ENCODE measurements around the gene NECAB2.

DNA sequence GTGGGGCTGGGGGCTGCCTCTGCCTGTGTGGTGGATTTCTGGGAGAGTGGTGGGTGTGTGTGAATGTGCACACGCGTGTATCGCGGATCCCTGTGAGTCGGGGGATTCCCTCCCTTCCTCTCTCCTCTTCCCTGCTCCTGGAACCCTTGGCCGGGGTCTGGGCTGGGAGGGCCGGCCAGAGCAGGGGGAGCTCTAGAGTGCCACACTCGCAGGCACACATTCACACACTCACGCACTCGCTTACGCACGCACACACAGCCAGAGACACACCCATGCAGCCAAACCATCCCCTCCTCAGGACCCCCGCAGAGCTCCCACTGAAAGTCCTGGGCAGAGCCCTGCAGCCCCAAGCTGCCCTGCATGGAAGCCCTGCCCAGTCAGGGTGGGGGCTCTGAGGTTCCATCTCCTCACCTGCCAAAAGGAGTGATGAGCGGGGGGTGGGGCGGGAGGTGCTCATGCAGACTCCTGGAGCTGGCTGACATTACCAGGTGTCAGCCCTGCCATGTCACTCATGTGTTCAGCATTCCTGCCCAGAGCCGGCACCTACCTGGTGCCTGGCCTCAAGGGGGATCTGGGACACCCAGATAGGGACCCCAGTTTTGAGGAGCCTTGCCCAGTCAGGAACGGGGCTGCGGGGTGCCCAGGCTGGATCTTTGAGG lies 1.9 kb downstream of the NECAB2 start:
- TF ChIP-seq EZH2 (IDR thresholded peaks at IDR 0.05; ENCODE audit: insufficient read depth, poor library complexity, severe bottlenecking) (no peak), EZH2phosphoT487 (IDR thresholded peaks at IDR 0.05; ENCODE audit: insufficient read depth, low read depth) (no peak)

Measured in GM23248 (cell line).